PC-9 (cell line): ENCODE measurements around the gene CLEC16A. TPM values are rescaled to one million over a fixed set of nuclear protein-coding genes. Genes with fewer than 3 reads are reported as not detected.

ENCODE experiments used
- BruUV-seq: library from RNA; stranded (reverse); fragments of 400-500 nt; replicated peaks from 2 replicates; lab custom pipeline; 2021; lab: Mats Ljungman, UMichigan
- CTCF ChIA-PET: fragments of 300-600 bp; sonication (Branson Sonifier 250); formaldehyde crosslinking; loops from one replicate; lab custom pipeline; 2022; ENCODE audit warnings: antibody characterized with exemption; lab: Charles Lee
- POLR2A ChIA-PET: fragments of 300-600 bp; sonication (Branson Sonifier 250); formaldehyde crosslinking; loops from one replicate; lab custom pipeline; 2022; ENCODE audit warnings: antibody characterized with exemption; ENCODE audit not compliant: unreplicated experiment; lab: Charles Lee
- DNase-seq, 2 experiments: peaks; one replicate each; pipeline versions ENCODE4 v3.0.0 to v3.0.0-alpha.2; 2015 to 2022; ENCODE audit warnings: mixed read lengths in 1 of 2
- H2AFZ ChIP-seq: fragments of 200-600 bp; sonication (generic); 2 replicates; pipeline ENCODE4 v1.8.1; 2017; ENCODE audit warnings: antibody characterized with exemption
- H3F3A ChIP-seq: fragments of 200-600 bp; sonication (generic); 2 replicates; pipeline ENCODE4 v1.8.1; 2017; ENCODE audit warnings: antibody characterized with exemption, mild to moderate bottlenecking, low read depth; ENCODE audit not compliant: insufficient read depth
- H3K27ac ChIP-seq: fragments of 200-600 bp; sonication (generic); 2 replicates; pipeline ENCODE4 v1.6.1; 2016; ENCODE audit warnings: mixed run types
- H3K27me3 ChIP-seq: fragments of 200-600 bp; sonication (generic); 2 replicates; pipeline ENCODE4 v1.6.1; 2016; ENCODE audit warnings: low read depth, mixed run types; ENCODE audit not compliant: insufficient read depth
- H3K36me3 ChIP-seq: fragments of 200-600 bp; sonication (generic); 2 replicates; pipeline ENCODE4 v1.6.1; 2016; ENCODE audit warnings: low read depth, mixed run types
- H3K4me1 ChIP-seq: fragments of 200-600 bp; sonication (generic); replicated peaks from 2 replicates; pipeline ENCODE4 v1.6.1; 2016; ENCODE audit warnings: mixed run types; ENCODE audit not compliant: insufficient read depth
- H3K4me2 ChIP-seq: fragments of 200-600 bp; sonication (generic); 2 replicates; pipeline ENCODE4 v1.6.1; 2017; ENCODE audit warnings: mixed run types
- H3K4me3 ChIP-seq: fragments of 200-600 bp; sonication (generic); 2 replicates; pipeline ENCODE4 v1.6.1; 2016; ENCODE audit warnings: mixed run types
- H3K79me2 ChIP-seq: fragments of 200-600 bp; sonication (generic); 2 replicates; pipeline ENCODE4 v1.6.1; 2017; ENCODE audit warnings: low read depth, mixed run types
- H3K9me2 ChIP-seq: fragments of 200-600 bp; sonication (generic); 2 replicates; pipeline ENCODE4 v1.8.1; 2017; ENCODE audit warnings: mild to moderate bottlenecking; ENCODE audit not compliant: insufficient read depth
- H3K9me3 ChIP-seq: fragments of 200-600 bp; sonication (generic); 2 replicates; pipeline ENCODE4 v1.8.1; 2016; ENCODE audit warnings: low read depth; ENCODE audit not compliant: insufficient read depth
- H4K20me1 ChIP-seq: fragments of 200-600 bp; sonication (generic); 2 replicates; pipeline ENCODE4 v1.8.1; 2017; ENCODE audit not compliant: insufficient read depth
- EZH2 ChIP-seq: fragments of 200-600 bp; sonication (generic); IDR thresholded peaks from 2 replicates; pipeline ENCODE4 v1.8.0; 2017; ENCODE audit warnings: antibody characterized with exemption, low read depth
- intact Hi-C: fragments of 100-400 bp; cut with micrococcal nuclease; formaldehyde crosslinking; loops from one replicate; pipeline ENCODE4 v1.10.0; 2022; ENCODE audit not compliant: unreplicated experiment
- total RNA-seq: library from RNA; stranded (reverse); gene quantifications from 2 replicates; pipeline ENCODE4 v1.2.3, GENCODE V29; 2021
- TF ChIP-seq, protein P1 (sequence below): fragments of 200-600 bp; sonication (generic); conservative IDR thresholded peaks from 2 replicates; pipeline ENCODE4 v1.6.1; 2017; ENCODE audit warnings: mixed run types, antibody characterized with exemption, mild to moderate bottlenecking, moderate library complexity

The CLEC16A gene
- total RNA-seq, 1 experiment from 2014 or later, result 34.9 TPM

- CTCF ChIA-PET, result no interaction called here
These were observed 216.3 kb downstream of the CLEC16A start for GRCh38 chr16:11160676-11161115.

DNA sequence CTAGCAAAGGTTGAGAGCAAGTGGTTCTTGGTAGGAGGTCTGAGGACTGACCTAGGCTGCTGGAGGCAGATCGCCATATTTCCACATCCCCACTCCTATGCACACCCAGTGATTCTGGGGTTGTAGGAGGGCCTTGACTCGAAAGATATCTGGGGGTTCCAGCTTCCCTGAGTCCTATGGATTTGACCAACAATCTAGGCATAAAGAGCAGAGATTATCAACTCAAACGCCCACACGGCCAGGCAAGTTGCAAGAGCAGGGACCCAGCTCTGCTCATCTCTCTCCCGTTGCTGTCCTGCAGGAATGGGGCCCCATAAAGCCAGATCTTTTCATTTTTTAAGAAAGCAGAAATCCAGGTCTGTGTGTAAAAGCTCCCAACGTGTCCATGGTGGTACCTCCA, 217.1 kb downstream of the CLEC16A start:
- Histone ChIP-seq H2AFZ (no peak overlapping the region), H3K4me2 (no peak overlapping the region), H3F3A (no peaks in the 10 kb centered on the region), H3K9me3 (no peaks in the 10 kb centered on the region), H3K27ac (no peak overlapping the region), H3K36me3 (no peaks in the 10 kb centered on the region), H3K79me2 (no peaks in the 10 kb centered on the region), H4K20me1 (no peaks in the 10 kb centered on the region), H3K4me3 (no peak overlapping the region), H3K9me2 (no peaks in the 10 kb centered on the region), H3K4me1 (no peaks in the 10 kb centered on the region), H3K27me3 (no peaks in the 10 kb centered on the region)
- peak in 1 of 2 experiments; percentile 11 for DNase-seq
- intact Hi-C loops, result no loop called here
- no TSS peak for BruUV-seq
- ChIA-PET POLR2A (interaction anchor here (0.6 kb wide), 1 partner anchor 235 kb away, joined by 3 read pairs; no protein-coding TSS in a partner anchor), CTCF (no interaction called here)
- TF ChIP-seq, protein P1, sequence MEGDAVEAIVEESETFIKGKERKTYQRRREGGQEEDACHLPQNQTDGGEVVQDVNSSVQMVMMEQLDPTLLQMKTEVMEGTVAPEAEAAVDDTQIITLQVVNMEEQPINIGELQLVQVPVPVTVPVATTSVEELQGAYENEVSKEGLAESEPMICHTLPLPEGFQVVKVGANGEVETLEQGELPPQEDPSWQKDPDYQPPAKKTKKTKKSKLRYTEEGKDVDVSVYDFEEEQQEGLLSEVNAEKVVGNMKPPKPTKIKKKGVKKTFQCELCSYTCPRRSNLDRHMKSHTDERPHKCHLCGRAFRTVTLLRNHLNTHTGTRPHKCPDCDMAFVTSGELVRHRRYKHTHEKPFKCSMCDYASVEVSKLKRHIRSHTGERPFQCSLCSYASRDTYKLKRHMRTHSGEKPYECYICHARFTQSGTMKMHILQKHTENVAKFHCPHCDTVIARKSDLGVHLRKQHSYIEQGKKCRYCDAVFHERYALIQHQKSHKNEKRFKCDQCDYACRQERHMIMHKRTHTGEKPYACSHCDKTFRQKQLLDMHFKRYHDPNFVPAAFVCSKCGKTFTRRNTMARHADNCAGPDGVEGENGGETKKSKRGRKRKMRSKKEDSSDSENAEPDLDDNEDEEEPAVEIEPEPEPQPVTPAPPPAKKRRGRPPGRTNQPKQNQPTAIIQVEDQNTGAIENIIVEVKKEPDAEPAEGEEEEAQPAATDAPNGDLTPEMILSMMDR, result no peak
- TF ChIP-seq EZH2, result no peak

More at GRCh38 chr16:11160676-11161115, 216.3 kb downstream of the CLEC16A start:
- Histone ChIP-seq H3K4me1 (no peaks in the 10 kb centered on the region), H3K27ac (no peak overlapping the region), H3K27me3 (no peaks in the 10 kb centered on the region), H3K4me2 (no peak overlapping the region), H3K4me3 (no peak overlapping the region), H2AFZ (no peak overlapping the region), H3K9me2 (no peaks in the 10 kb centered on the region), H4K20me1 (no peaks in the 10 kb centered on the region), H3K36me3 (no peaks in the 10 kb centered on the region), H3K79me2 (no peaks in the 10 kb centered on the region), H3K9me3 (no peaks in the 10 kb centered on the region), H3F3A (no peaks in the 10 kb centered on the region)
- intact Hi-C loops, result no loop called here
- POLR2A ChIA-PET, result no interaction called here
- BruUV-seq, result no TSS peak
- peak in 1 of 2 experiments; percentile 5 for DNase-seq
- TF ChIP-seq, protein P1, result no peak
- no peak for TF ChIP-seq EZH2

GRCh38 chr16:11161974-11162373, 217.6 kb downstream of the CLEC16A start:
- Histone ChIP-seq H3K36me3 (no peaks in the 10 kb centered on the region), H3K9me2 (no peaks in the 10 kb centered on the region), H3K79me2 (no peaks in the 10 kb centered on the region), H3K4me3 (no peak overlapping the region), H2AFZ (no peak overlapping the region), H3K4me1 (no peaks in the 10 kb centered on the region), H3K9me3 (no peaks in the 10 kb centered on the region), H3K4me2 (no peak overlapping the region), H3K27ac (no peak overlapping the region), H4K20me1 (no peaks in the 10 kb centered on the region), H3F3A (no peaks in the 10 kb centered on the region), H3K27me3 (no peaks in the 10 kb centered on the region)
- peak in 1 of 2 experiments; percentile 13 for DNase-seq
- POLR2A ChIA-PET, result no interaction called here
- no peak for TF ChIP-seq EZH2
- TF ChIP-seq, protein P1, result no peak
- CTCF ChIA-PET, result interaction anchor here (0.5 kb wide), 1 partner anchor 145 kb away, joined by 3 read pairs; no protein-coding TSS in a partner anchor
- intact Hi-C loops, result no loop called here
- BruUV-seq, result no TSS peak
